Activated CD8-positive, alpha-beta T cell treated with anti-CD3 and anti-CD28 coated beads for 36 hours (primary cell): ENCODE measurements around the gene CBS. TPM values are rescaled to one million over a fixed set of nuclear protein-coding genes. Genes with fewer than 3 reads are reported as not detected.
"Not testable (repeated sequence)": the region's sequence is repeated elsewhere in the genome, so short reads cannot be mapped to it uniquely, and the experiment has no call there.

ENCODE experiments used
- ATAC-seq: fragments of 200-7000 bp; cut with Tn5 transposase; one replicate; pipeline ENCODE4 v1.10.0; 2021; ENCODE audit warnings: mild to moderate bottlenecking, moderate library complexity
- CTCF ChIA-PET: fragments of 350-600 bp; sonication (Branson Sonifier 250); formaldehyde crosslinking; loops from one replicate; lab custom pipeline; 2021; ENCODE audit warnings: antibody characterized with exemption; lab: Charles Lee
- POLR2A ChIA-PET: fragments of 350-600 bp; sonication (Branson Sonifier 250); formaldehyde crosslinking; loops from one replicate; lab custom pipeline; 2021; ENCODE audit warnings: antibody characterized with exemption; lab: Charles Lee
- DNase-seq: peaks from one replicate; pipeline ENCODE4 v3.0.0-alpha.2; 2020
- H3K27ac Mint-ChIP-seq: one replicate; pipeline ENCODE4 v1.8.0; 2021; ENCODE audit warnings: mild to moderate bottlenecking, mixed read lengths
- H3K27me3 Mint-ChIP-seq: one replicate; pipeline ENCODE4 v1.8.0; 2021; ENCODE audit warnings: mixed read lengths
- H3K36me3 Mint-ChIP-seq: one replicate; pipeline ENCODE4 v1.8.0; 2021; ENCODE audit warnings: low read depth, mixed read lengths
- H3K4me1 Mint-ChIP-seq: one replicate; pipeline ENCODE4 v1.8.0; 2021; ENCODE audit warnings: low read depth, mixed read lengths
- H3K4me3 Mint-ChIP-seq: one replicate; pipeline ENCODE4 v1.8.0; 2021; ENCODE audit warnings: mild to moderate bottlenecking, moderate library complexity, mixed read lengths
- H3K9me3 Mint-ChIP-seq: one replicate; pipeline ENCODE4 v1.8.0; 2021; ENCODE audit warnings: mixed read lengths
- intact Hi-C: fragments of 100-400 bp; cut with micrococcal nuclease; formaldehyde crosslinking; loops from one replicate; pipeline ENCODE4 v1.10.0; 2022
- total RNA-seq, 2 experiments: library from RNA; stranded (reverse); gene quantifications; one replicate each; pipeline ENCODE4 v1.2.3, GENCODE V29; 2021

The CBS gene
- total RNA-seq, 2 experiments from 2014 or later = 91.3 to 91.9 TPM

- H3K4me1 Mint-ChIP-seq, H3K4me3 Mint-ChIP-seq, H3K36me3 Mint-ChIP-seq, H3K27me3 Mint-ChIP-seq, intact Hi-C loops, ATAC-seq, H3K27ac Mint-ChIP-seq, POLR2A ChIA-PET, DNase-seq, CTCF ChIA-PET, H3K9me3 Mint-ChIP-seq: not testable (repeated sequence)
These were observed 16.5 kb upstream of the CBS start for GRCh38 chr21:43091979-43092614.

- H3K4me1 Mint-ChIP-seq, ATAC-seq, H3K36me3 Mint-ChIP-seq: not testable (repeated sequence)
These were observed 15.3 kb upstream of the CBS start for GRCh38 chr21:43090947-43091346.

GRCh38 chr21:43089463-43089862 is 13.8 kb upstream of the CBS start:
- H3K4me3 Mint-ChIP-seq, ATAC-seq, POLR2A ChIA-PET, DNase-seq, H3K27ac Mint-ChIP-seq, H3K4me1 Mint-ChIP-seq, H3K27me3 Mint-ChIP-seq, H3K9me3 Mint-ChIP-seq, intact Hi-C loops, CTCF ChIA-PET, H3K36me3 Mint-ChIP-seq: not testable (repeated sequence)

More at GRCh38 chr21:43090947-43091346, 15.3 kb upstream of the CBS start:
- peak; percentile 1 for DNase-seq
- H3K27me3 Mint-ChIP-seq, CTCF ChIA-PET, H3K27ac Mint-ChIP-seq, intact Hi-C loops, H3K9me3 Mint-ChIP-seq, POLR2A ChIA-PET, H3K4me3 Mint-ChIP-seq: not testable (repeated sequence)

GRCh38 chr21:43082587-43083300 is 7.1 kb upstream of the CBS start:
- H3K4me1 Mint-ChIP-seq, H3K4me3 Mint-ChIP-seq, POLR2A ChIA-PET, CTCF ChIA-PET, H3K27ac Mint-ChIP-seq, DNase-seq, intact Hi-C loops, H3K36me3 Mint-ChIP-seq, H3K9me3 Mint-ChIP-seq, ATAC-seq, H3K27me3 Mint-ChIP-seq: not testable (repeated sequence)

GRCh38 chr21:43076643-43077042 is 1.0 kb upstream of the CBS start:
- intact Hi-C loops, H3K9me3 Mint-ChIP-seq, H3K4me1 Mint-ChIP-seq, DNase-seq, H3K4me3 Mint-ChIP-seq, CTCF ChIA-PET, POLR2A ChIA-PET, H3K27me3 Mint-ChIP-seq, H3K36me3 Mint-ChIP-seq, H3K27ac Mint-ChIP-seq: not testable (repeated sequence)
- peak; percentile 23 for ATAC-seq

- H3K27me3 Mint-ChIP-seq, H3K36me3 Mint-ChIP-seq, DNase-seq, H3K4me1 Mint-ChIP-seq, intact Hi-C loops, H3K9me3 Mint-ChIP-seq, H3K4me3 Mint-ChIP-seq, H3K27ac Mint-ChIP-seq, CTCF ChIA-PET, POLR2A ChIA-PET: not testable (repeated sequence)
- peak; percentile 35 for ATAC-seq
These were observed 495 bp upstream of the CBS start for GRCh38 chr21:43076023-43076637.

- H3K9me3 Mint-ChIP-seq, H3K27ac Mint-ChIP-seq, CTCF ChIA-PET, DNase-seq, H3K27me3 Mint-ChIP-seq, H3K4me3 Mint-ChIP-seq, intact Hi-C loops, H3K4me1 Mint-ChIP-seq, POLR2A ChIA-PET, H3K36me3 Mint-ChIP-seq: not testable (repeated sequence)
- ATAC-seq = peak; percentile 17
These were observed 1.1 kb downstream of the CBS start for GRCh38 chr21:43074401-43075169.

GRCh38 chr21:43072742-43073141 is 2.9 kb downstream of the CBS start:
- intact Hi-C loops, H3K27me3 Mint-ChIP-seq, DNase-seq, H3K9me3 Mint-ChIP-seq, POLR2A ChIA-PET, ATAC-seq, H3K4me1 Mint-ChIP-seq, H3K27ac Mint-ChIP-seq, CTCF ChIA-PET, H3K36me3 Mint-ChIP-seq, H3K4me3 Mint-ChIP-seq: not testable (repeated sequence)

- POLR2A ChIA-PET, intact Hi-C loops, CTCF ChIA-PET, ATAC-seq, H3K27me3 Mint-ChIP-seq, H3K27ac Mint-ChIP-seq, DNase-seq, H3K4me3 Mint-ChIP-seq, H3K9me3 Mint-ChIP-seq, H3K36me3 Mint-ChIP-seq, H3K4me1 Mint-ChIP-seq: not testable (repeated sequence)
These were observed 6.0 kb downstream of the CBS start for GRCh38 chr21:43069682-43070081.

- H3K27ac Mint-ChIP-seq, H3K27me3 Mint-ChIP-seq, ATAC-seq, H3K4me3 Mint-ChIP-seq, POLR2A ChIA-PET, H3K9me3 Mint-ChIP-seq, CTCF ChIA-PET, H3K4me1 Mint-ChIP-seq, intact Hi-C loops, DNase-seq, H3K36me3 Mint-ChIP-seq: not testable (repeated sequence)
These were observed 7.6 kb downstream of the CBS start for GRCh38 chr21:43068065-43068464.

- H3K27ac Mint-ChIP-seq, DNase-seq, ATAC-seq, H3K27me3 Mint-ChIP-seq, H3K4me1 Mint-ChIP-seq, CTCF ChIA-PET, H3K4me3 Mint-ChIP-seq, H3K36me3 Mint-ChIP-seq, H3K9me3 Mint-ChIP-seq, intact Hi-C loops, POLR2A ChIA-PET: not testable (repeated sequence)
These were observed 8.9 kb downstream of the CBS start for GRCh38 chr21:43066690-43067089.
